Stomach (tissue), 4 donors: ENCODE measurements around the gene BMPR1B.
"Not testable (repeated sequence)": the region's sequence is repeated elsewhere in the genome, so short reads cannot be mapped to it uniquely, and the experiment has no call there.

Experiments used
- EP300 ChIP-seq: sonication (generic); formaldehyde crosslinking; IDR thresholded peaks from one replicate; pipeline ENCODE4 v1.6.1; 2017; ENCODE audit warnings: antibody characterized with exemption
- POLR2A ChIP-seq, 4 donors: fragments of 450-650 bp; IDR thresholded peaks; one replicate each; pipeline ENCODE4 v1.6.1; 2016; ENCODE audit warnings: antibody characterized with exemption in 4 of 4, control low read depth in 2 of 4, mild to moderate bottlenecking in 1 of 4, moderate library complexity in 1 of 4
- POLR2AphosphoS5 ChIP-seq, 3 donors: sonication (generic); formaldehyde crosslinking; IDR thresholded peaks; one replicate each; pipeline ENCODE4 v1.6.1; 2016; ENCODE audit warnings: antibody characterized with exemption in 3 of 3
- TF ChIP-seq, protein P1 (sequence below), 7 experiments: fragments of 450-650 bp in 4 of 7; fragments of 200-600 bp in 3 of 7; sonication (generic) in 3 of 7; IDR thresholded peaks; one replicate each; pipeline ENCODE4 v1.5.1; 2016 to 2019; ENCODE audit warnings: antibody characterized with exemption in 7 of 7, control low read depth in 2 of 7, mild to moderate bottlenecking in 1 of 7

DNA sequence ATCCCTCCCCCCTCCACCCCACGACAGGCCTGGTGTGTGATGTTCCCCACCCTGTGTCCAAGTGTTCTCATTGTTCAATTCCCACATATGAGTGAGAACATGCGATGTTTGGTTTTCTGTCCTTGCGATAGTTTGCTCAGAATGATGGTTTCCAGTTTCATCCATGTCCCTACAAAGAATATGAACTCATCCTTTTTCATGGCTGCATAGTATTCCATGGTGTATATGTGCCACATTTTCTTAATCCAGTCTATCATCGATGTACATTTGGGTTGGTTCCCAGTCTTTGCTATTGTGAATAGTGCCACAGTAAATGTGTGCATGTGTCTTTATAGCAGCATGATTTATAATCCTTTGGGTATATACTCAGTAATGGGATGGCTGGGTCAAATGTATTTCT lies 376.3 kb downstream of the BMPR1B start:
- not testable (repeated sequence) for TF ChIP-seq POLR2A (IDR thresholded peaks at IDR 0.05); POLR2AphosphoS5 (IDR thresholded peaks at IDR 0.05); EP300
- TF ChIP-seq, protein P1, sequence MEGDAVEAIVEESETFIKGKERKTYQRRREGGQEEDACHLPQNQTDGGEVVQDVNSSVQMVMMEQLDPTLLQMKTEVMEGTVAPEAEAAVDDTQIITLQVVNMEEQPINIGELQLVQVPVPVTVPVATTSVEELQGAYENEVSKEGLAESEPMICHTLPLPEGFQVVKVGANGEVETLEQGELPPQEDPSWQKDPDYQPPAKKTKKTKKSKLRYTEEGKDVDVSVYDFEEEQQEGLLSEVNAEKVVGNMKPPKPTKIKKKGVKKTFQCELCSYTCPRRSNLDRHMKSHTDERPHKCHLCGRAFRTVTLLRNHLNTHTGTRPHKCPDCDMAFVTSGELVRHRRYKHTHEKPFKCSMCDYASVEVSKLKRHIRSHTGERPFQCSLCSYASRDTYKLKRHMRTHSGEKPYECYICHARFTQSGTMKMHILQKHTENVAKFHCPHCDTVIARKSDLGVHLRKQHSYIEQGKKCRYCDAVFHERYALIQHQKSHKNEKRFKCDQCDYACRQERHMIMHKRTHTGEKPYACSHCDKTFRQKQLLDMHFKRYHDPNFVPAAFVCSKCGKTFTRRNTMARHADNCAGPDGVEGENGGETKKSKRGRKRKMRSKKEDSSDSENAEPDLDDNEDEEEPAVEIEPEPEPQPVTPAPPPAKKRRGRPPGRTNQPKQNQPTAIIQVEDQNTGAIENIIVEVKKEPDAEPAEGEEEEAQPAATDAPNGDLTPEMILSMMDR (IDR thresholded peaks at IDR 0.05), result not testable (repeated sequence)
